GM18526 (cell line): ENCODE measurements around the gene CDK8.

ENCODE experiments used
- POLR2A ChIP-seq: IDR thresholded peaks from 3 replicates; pipeline ENCODE4 v1.6.1; 2011; ENCODE audit not compliant: insufficient read length; ENCODE audit errors: extremely low read depth

The CDK8 gene

DNA sequence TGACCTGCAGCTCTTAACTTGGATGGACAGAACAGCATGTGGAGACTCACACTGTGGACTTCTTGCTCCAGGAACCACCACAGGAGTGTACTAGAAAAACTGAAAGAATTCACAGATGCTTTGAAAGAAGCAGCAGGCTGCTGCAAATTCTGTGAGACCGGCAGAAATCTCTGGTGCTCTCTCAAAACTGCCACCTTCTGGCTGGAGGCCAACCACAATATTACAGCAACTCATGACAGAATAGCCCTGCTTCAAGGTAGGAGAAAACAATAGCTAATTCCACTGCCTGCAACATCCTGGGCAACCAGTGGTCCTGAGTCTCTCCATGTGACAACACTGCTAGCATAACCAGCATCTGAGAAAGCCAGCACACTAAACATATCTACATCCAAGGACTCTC lies 26.9 kb downstream of the CDK8 start:
- TF ChIP-seq POLR2A: no peak

DNA sequence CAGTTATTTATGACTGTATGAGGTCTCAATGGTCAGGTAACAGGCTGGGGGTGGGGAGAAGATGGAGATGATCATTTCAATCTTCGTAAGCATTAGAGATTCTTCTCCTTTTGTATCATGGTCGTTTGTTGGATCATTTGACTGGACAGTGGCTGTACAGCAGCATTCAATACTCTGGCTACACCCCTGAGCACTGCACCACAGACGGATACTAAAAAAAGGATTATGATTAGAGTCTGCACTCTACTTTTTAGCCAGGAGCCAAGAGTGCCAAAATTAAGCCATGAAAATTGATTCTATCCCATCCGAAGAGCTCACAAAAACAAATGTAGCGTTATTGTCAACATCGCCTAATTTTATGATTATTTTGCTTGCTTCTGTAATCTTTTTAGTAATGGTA lies 41.9 kb downstream of the CDK8 start:
- TF ChIP-seq POLR2A: no peak

DNA sequence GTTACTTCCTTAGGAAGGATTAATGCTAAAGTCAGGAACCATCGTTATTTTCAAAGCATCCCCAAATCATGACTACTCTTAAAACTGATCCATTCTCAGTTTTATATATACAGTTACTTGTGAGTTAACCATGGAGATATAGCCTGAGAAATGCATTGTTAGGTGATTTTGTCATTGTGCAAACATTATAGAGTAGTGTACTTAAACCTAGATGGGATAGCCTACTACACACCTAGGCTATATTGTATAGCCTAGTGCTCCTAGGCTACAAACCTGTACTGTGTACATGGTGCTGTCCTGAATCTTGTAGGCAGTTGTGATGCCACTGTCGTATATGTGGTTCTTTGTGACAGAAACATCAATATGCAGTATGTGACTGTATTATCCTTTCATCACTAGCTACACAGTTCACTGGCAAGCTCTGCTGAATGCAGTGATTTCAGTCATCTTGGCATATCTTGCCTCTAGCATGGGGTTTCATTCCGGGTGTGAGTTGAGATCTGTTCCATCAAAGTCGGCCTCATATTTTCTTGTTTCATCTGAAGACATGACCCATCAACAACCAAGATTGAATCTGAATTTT lies 45.3 kb downstream of the CDK8 start:
- no peak for TF ChIP-seq POLR2A

DNA sequence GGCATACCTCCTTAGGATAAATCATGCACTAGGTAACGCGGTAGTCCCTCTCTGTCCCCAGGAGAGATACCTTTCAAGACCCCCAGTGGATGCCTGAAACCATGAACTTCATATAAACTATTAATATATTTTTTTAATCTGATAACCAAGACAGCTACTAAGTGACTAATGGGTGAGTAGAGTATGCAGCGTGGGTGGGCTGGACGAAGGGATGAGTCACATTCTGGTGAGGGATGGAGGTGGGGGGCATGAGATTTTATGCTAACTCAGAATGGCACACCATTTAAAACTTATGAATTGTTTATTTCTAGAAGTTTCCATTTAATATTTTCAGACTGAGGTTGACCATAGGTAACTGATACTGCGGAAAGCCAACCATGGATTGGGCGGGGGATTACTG lies 46.2 kb downstream of the CDK8 start:
- TF ChIP-seq POLR2A: no peak

DNA sequence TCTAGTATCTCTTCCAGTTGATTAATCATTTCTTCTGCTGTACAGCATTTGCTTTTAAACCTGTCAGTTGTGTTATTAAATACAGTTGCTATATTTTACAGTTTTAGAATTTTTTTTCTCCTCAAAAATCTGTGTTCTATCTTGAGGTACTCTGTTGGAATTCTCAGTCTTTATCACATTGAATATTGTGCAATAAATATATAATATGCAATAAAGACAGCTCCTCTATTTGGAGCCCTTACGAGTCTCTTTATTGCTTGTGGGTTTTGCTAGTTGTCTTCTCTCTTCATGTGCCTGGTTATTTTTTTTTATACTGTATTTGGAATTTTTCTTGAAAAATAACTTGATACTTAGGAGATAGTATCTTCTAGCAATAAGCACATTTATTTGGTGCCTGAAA lies 51.7 kb downstream of the CDK8 start:
- no peak for TF ChIP-seq POLR2A

DNA sequence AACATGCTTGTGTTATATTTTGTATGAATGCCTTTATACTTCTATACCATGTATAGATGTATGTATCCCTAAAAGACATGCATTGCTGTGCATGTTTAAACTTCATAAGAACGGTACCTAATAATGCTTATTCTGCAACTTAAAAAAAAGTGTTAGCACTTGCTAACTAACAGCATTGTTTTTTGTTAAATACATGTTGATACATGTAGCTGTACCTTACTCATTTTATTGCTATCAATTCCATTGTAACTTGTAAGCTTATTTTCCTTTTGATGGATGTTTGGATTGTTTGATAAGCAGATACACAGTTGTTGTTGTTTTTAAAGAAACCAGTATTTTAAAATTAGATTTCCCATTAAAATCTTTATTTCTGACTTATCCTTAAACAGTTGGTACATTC lies 53.8 kb downstream of the CDK8 start:
- TF ChIP-seq POLR2A: no peak

DNA sequence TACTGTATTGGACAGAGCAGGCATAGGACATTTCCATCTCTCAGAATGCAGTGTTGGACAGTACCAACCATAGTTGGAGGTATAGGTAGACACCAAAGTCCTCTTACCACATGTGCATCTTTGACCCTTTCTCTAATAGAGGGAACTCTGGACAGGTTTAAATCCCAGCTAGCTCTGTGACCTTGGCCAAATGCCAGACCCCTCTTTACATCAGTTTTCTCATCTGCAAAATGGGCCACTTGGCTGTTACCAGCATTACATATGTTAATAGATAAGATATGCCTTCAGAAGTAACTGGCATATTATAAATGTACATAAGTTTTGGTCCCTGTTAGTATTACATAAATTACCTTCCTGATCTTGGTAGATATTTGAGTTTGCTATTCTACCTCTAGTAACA lies 54.3 kb downstream of the CDK8 start:
- no peak for TF ChIP-seq POLR2A

DNA sequence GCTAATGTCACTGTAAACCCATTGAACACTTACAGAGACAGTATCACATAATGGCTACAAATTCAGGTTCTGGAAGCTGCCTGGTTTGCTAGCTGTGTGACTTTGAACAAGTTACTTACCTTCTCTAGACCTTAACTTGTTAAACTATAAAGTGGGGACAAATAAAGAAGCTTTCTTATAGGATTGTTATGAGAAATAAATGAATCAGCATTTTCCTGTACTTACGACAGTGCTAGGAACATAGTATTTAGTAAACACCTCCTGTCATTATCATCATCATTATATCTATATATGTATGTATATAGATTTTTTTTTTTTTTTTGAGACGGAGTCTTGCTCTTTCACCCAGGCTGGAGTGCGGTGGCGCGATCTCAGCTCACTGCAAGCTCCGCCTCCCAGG lies 54.9 kb downstream of the CDK8 start:
- TF ChIP-seq POLR2A: no peak

DNA sequence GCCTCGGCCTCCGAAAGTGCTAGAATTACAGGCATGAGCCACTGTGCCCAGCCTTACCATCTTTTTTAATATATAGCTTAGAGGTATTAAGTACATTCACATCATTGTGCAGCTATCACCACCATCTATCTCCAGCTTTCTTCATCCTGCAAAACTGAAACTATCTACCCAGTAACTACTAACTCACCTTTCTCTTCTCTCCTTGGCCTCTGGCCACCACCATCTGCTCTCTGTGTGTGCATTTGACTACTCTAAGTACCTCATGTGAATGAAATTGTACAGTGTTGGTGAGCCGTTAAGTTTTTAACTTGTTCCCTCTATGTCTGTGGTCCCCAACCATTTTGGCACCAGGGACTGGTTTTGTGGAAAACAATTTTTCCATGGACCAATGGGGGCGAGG lies 56.1 kb downstream of the CDK8 start:
- no peak for TF ChIP-seq POLR2A

DNA sequence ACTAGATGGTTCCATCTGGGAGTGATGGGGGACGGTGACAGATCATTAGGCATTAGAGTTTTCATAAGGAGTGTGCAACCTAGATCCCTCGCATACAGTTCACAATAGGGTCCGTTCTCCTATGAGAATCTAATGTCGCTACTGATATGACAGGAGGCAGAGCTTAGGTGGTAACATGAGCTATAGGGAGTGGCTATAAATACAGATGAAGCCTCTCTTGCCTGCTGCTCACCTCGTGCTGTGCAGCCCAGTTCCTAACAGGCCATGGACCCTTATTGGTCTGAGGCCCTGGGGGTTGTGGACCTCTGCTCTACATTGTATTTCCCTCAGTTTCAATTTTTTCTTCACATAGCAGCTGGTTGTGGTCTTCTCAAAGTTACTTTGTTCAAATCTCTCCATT lies 56.5 kb downstream of the CDK8 start:
- no peak for TF ChIP-seq POLR2A

DNA sequence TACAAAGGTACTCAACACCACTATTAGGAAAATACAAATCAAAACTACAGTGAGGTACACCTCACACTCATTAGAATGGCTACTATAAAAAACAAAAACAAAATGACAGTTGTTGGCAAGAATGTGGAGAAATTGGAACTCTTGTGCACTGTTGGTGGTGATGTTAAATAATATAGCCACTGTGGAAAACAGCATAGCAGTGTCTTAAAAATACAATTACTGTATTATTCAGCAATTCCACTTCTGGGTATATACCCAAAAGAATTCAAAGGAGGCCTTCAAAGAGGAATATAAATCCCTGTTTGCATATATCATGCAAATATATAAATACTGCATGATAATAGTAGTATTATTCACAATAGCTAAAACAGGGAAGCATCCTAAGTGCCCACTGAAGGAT lies 66.8 kb downstream of the CDK8 start:
- TF ChIP-seq POLR2A: no peak

DNA sequence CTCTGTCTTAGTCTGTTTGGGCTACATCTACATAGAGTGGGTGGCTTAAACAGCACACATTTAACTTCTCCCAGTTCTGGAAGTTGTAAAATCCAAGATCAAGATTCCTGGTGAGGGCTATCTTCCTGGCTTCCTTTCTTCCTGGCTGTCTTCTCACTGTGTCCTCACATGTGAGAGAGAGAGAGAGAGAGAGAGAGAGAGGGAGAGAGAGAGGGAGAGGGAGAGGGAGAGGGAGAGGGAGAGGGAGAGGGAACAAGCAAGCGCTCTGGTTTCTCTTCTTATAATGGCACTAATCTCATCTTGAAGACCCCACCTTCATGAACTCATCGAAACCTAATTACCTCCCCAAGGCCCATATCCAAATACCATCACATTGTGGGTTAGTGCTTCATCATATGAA lies 69.2 kb downstream of the CDK8 start:
- TF ChIP-seq POLR2A: no peak

DNA sequence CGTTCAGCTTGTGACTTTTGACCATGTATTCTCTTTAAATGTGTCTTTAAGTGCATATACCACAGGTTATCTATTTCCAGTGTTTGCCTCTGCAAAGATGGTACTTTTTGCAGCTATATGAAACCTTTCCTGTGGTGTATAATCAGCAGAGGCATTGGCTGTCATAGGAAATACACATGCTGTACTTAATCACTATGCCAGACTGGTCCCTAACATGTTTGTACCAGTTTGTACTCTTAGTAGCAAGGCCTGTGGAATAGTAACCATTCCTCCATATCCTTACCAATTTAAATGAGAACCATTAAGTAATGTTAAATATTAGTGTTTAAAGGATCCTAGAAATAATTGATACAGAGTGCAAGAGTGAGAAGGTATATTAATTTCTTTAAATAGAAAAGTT lies 69.8 kb downstream of the CDK8 start:
- TF ChIP-seq POLR2A: no peak

DNA sequence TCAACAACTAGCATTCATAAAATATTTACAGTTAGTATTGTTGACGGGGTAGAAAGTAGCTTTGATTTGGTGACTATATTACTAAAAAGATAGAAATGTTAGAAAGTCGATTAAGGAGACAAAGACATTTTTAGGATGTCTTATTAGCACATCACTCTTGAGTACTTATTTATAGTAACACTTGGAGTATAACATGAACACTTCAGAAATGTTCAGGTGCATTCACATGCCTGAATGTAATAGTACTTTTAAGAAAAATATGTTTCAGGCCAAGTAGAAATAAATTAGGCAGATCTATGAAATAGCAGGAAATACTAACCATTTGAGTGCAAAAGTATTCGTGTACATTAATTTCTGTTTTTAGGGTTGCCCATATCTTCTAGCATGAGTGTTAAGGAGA lies 70.4 kb downstream of the CDK8 start:
- TF ChIP-seq POLR2A: no peak

DNA sequence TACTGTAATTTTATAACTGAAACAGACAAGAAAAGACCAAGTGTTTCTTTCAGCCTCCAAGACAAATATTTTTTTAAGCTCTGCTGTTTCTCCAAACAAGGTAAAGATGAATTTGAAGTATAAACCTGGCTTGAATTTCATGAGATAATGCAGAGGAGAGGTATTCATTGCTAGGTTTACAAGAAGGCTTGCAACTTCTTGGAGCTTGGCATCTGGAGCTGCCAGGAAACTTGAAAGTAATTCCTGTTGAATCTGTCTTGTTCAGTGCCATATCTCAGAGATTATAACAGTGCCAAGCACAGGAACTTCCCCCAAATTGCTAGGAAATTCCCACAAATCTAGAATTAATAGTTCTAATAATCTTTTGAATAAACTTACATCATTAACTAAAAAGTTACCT lies 70.9 kb downstream of the CDK8 start:
- no peak for TF ChIP-seq POLR2A

DNA sequence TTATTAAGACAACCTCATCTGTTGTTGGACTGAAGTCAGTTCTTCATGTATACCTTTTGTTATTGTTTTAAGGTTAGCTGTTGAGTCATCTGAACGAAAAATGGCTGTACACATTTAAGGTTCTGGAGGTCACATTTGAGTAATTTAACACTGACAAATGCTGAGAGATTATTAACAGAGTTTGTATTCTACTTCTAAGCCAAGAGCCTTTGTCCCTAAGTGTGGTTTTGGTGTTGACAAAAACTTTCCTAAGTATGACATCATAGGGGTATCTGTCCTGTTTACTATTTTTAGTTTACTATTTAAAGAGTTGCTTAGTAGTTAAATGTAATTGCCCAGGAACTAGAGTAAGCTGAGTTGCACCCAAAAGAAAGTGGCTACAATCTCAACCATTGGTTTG lies 71.9 kb downstream of the CDK8 start:
- no peak for TF ChIP-seq POLR2A

DNA sequence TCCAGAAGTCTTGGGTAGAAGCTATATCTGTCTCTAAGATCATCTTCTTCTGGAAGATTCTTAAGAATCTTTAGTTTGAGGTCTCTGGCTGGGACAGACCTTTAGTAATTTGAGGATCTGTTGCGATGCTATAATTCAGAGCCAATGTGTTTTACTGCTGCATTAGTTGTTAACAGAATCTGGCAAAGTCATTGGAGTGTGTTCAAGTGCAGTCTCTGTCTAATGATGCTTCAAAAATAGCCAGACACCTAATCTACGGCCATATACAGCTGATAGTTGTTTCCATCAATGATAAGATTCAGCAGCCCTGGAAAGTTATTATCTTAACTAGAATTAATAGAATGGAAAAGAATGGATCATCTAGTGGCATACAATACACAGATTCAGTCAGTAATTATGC lies 72.6 kb downstream of the CDK8 start:
- no peak for TF ChIP-seq POLR2A
